GM12878 (cell line): ENCODE measurements around the gene BEST2. TPM values are rescaled to one million over a fixed set of nuclear protein-coding genes. Genes with fewer than 3 reads are reported as not detected.

Experiments used
- CREM ChIP-seq: IDR thresholded peaks from 2 replicates; pipeline ENCODE4 v1.6.1; 2014; ENCODE audit warnings: antibody characterized with exemption, low read depth
- E2F4 ChIP-seq: IDR thresholded peaks from 2 replicates; pipeline ENCODE4 v1.6.1; 2012; ENCODE audit warnings: low read depth, low read length, improper control_type of control experiment
- EED ChIP-seq: sonication (generic); IDR thresholded peaks from 2 replicates; pipeline ENCODE4 v1.6.1; 2016; ENCODE audit warnings: antibody characterized with exemption, low read depth
- GABPA ChIP-seq: IDR thresholded peaks from 2 replicates; pipeline ENCODE4 v1.6.1; 2014; ENCODE audit warnings: antibody characterized with exemption, low read depth, mild to moderate bottlenecking, inconsistent platforms
- GATAD2B ChIP-seq: fragments of 450-650 bp; conservative IDR thresholded peaks from 2 replicates; pipeline ENCODE4 v1.6.1; 2017; ENCODE audit warnings: low read depth, mild to moderate bottlenecking, moderate library complexity
- PKNOX1 ChIP-seq: fragments of 450-650 bp; IDR thresholded peaks from 2 replicates; pipeline ENCODE4 v1.6.1; 2016; ENCODE audit warnings: mild to moderate bottlenecking
- RAD21 ChIP-seq: IDR thresholded peaks from 2 replicates; pipeline ENCODE4 v1.6.1; 2011; ENCODE audit warnings: mild to moderate bottlenecking, low read depth, low read length, moderate library complexity; ENCODE audit not compliant: insufficient read depth
- SP1 ChIP-seq: IDR thresholded peaks from one replicate; pipeline ENCODE4 v1.6.1; 2011; ENCODE audit warnings: low read depth, low read length
- SREBF1 ChIP-seq: IDR thresholded peaks from 2 replicates; pipeline ENCODE4 v1.6.1; 2012; ENCODE audit warnings: mild to moderate bottlenecking, low read length
- TAF1 ChIP-seq: IDR thresholded peaks from 2 replicates; pipeline ENCODE4 v1.6.1; 2011; ENCODE audit warnings: mild to moderate bottlenecking, low read depth, low read length, borderline replicate concordance
- USF2 ChIP-seq: IDR thresholded peaks from 2 replicates; pipeline ENCODE4 v1.6.1; 2011; ENCODE audit warnings: low read depth, low read length, improper control_type of control experiment, borderline replicate concordance
- ZBTB40 ChIP-seq: fragments of 450-650 bp; IDR thresholded peaks from 2 replicates; pipeline ENCODE4 v1.6.1; 2016; ENCODE audit warnings: mild to moderate bottlenecking, moderate library complexity, borderline replicate concordance
- ZNF592 ChIP-seq: fragments of 450-650 bp; IDR thresholded peaks from 2 replicates; pipeline ENCODE4 v1.6.1; 2017; ENCODE audit warnings: mild to moderate bottlenecking, moderate library complexity
- polyA plus RNA-seq, 11 experiments: library from polyadenylated mRNA; depleted of rRNA in 4 of 11; unstranded in 6 of 11; stranded (reverse) in 5 of 11; fragments of >200 nt; fragmentation: Nextera tagmentation in 4 of 11; fragmentation: Illumina TruSeq in 1 of 11; extraction: Ambion mirVana in 4 of 11; extraction: Trizol in 1 of 11; gene quantifications; 1 replicate in 1 of 11; 2 replicates in 10 of 11; pipeline versions ENCODE4 v1.2.1 to v1.2.3, GENCODE V29; 2011 to 2016; ENCODE audit warnings: inconsistent platforms in 2 of 11, missing spikeins in 2 of 11, low read depth in 1 of 11
- total RNA-seq, 4 experiments: library from RNA; depleted of rRNA in 3 of 4; stranded (reverse); fragments of >200 nt in 3 of 4; fragmentation: Illumina TruSeq in 1 of 4; extraction: Trizol in 1 of 4; gene quantifications; 2 replicates each; pipeline versions ENCODE4 v1.2.1 to v1.2.3, GENCODE V29; 2013 to 2021

Gene BEST2
- total and polyA plus RNA-seq, 10 of the 15 experiments (the other 5 are each of a cell fraction or from before 2014, with no cell fraction given) = not detected

- TF ChIP-seq SREBF1 (peak; percentile 99), GABPA (no peak), PKNOX1 (no peak), RAD21 (no peak), CREM (peak; percentile 45; the same call in 1 of the 2 replicates), GATAD2B (peak; percentile 92), TAF1 (peak; percentile 86), EED (no peak), SP1 (peak; percentile 73), USF2 (no peak), ZNF592 (no peak), ZBTB40 (no peak), E2F4 (0 out of 2 replicates have a peak, but pooled peaks have one; percentile 14)
Measured at GRCh38 chr19:12801466-12802266, 50.1 kb downstream of the BEST2 start, which contains the start of the genes PRDX2 and THSD8 (continued).
